HEK293 (cell line): ENCODE results near the gene VPS29.

ENCODE experiments used
- CTCF ChIP-seq: fragments of 450-650 bp; formaldehyde crosslinking; IDR thresholded peaks from 2 replicates; pipeline ENCODE4 v1.5.1; 2016; ENCODE audit warnings: missing biosample characterization, missing genetic modification characterization
- MEIS1 ChIP-seq: sonication (generic); formaldehyde crosslinking; IDR thresholded peaks from 2 replicates; pipeline ENCODE4 v1.8.1; 2022; ENCODE audit warnings: missing genetic modification reagents, mild to moderate bottlenecking, borderline replicate concordance
- OSR2 ChIP-seq: fragments of 450-650 bp; formaldehyde crosslinking; IDR thresholded peaks from 2 replicates; pipeline ENCODE4 v1.5.1; 2016; ENCODE audit warnings: missing biosample characterization, missing genetic modification characterization
- REST ChIP-seq: fragments of 450-650 bp; formaldehyde crosslinking; IDR thresholded peaks from 2 replicates; pipeline ENCODE4 v1.5.1; 2016; ENCODE audit warnings: missing biosample characterization, missing genetic modification characterization
- SP2 ChIP-seq: fragments of 450-650 bp; formaldehyde crosslinking; IDR thresholded peaks from 2 replicates; pipeline ENCODE4 v1.5.1; 2016; ENCODE audit warnings: missing biosample characterization, missing genetic modification characterization
- ZBTB26 ChIP-seq: fragments of 450-650 bp; formaldehyde crosslinking; optimal IDR thresholded peaks from 2 replicates; pipeline ENCODE3; 2016; ENCODE audit warnings: missing biosample characterization, mild to moderate bottlenecking, missing genetic modification characterization
- ZNF174 ChIP-seq: fragments of 450-650 bp; formaldehyde crosslinking; IDR thresholded peaks from 2 replicates; pipeline ENCODE4 v1.5.0; 2017; ENCODE audit warnings: missing biosample characterization, mild to moderate bottlenecking, missing genetic modification characterization
- ZNF2 ChIP-seq: fragments of 450-650 bp; formaldehyde crosslinking; IDR thresholded peaks from 2 replicates; pipeline ENCODE4 v1.5.1; 2016; ENCODE audit warnings: missing biosample characterization, missing genetic modification characterization
- ZNF391 ChIP-seq: fragments of 450-650 bp; formaldehyde crosslinking; IDR thresholded peaks from 2 replicates; pipeline ENCODE4 v1.5.1; 2016; ENCODE audit warnings: low read depth, missing biosample characterization, missing genetic modification characterization, borderline replicate concordance
- ZSCAN16 ChIP-seq: fragments of 450-650 bp; formaldehyde crosslinking; IDR thresholded peaks from 2 replicates; pipeline ENCODE4 v1.5.1; 2016; ENCODE audit warnings: missing biosample characterization, missing genetic modification characterization
- TF ChIP-seq, protein P1 (sequence below): fragments of 450-650 bp; IDR thresholded peaks from 2 replicates; pipeline ENCODE4 v1.5.1; 2018; ENCODE audit warnings: missing biosample characterization, missing genetic modification characterization
- TF ChIP-seq, protein P2 (sequence below): fragments of 450-650 bp; formaldehyde crosslinking; conservative IDR thresholded peaks from 2 replicates; pipeline ENCODE4 v1.5.1; 2016; ENCODE audit warnings: low read depth, missing biosample characterization, missing genetic modification characterization

- TF ChIP-seq ZSCAN16 (tag by site-specific recombination) (peak; percentile 56; the same call in 1 of the 2 replicates), REST (tag by site-specific recombination) (no peak), CTCF (no peak), ZBTB26 (no peak), ZNF2 (0 out of 2 replicates have a peak, but pooled peaks have one; percentile 62), ZNF391 (tag by site-specific recombination) (no peak), OSR2 (tag by site-specific recombination) (peak; percentile 88), ZNF174 (tag by site-specific recombination) (no peak), MEIS1 (CRISPR knock-in tag) (no peak), SP2 (tag by site-specific recombination) (peak; percentile 50)
- TF ChIP-seq, protein P1, sequence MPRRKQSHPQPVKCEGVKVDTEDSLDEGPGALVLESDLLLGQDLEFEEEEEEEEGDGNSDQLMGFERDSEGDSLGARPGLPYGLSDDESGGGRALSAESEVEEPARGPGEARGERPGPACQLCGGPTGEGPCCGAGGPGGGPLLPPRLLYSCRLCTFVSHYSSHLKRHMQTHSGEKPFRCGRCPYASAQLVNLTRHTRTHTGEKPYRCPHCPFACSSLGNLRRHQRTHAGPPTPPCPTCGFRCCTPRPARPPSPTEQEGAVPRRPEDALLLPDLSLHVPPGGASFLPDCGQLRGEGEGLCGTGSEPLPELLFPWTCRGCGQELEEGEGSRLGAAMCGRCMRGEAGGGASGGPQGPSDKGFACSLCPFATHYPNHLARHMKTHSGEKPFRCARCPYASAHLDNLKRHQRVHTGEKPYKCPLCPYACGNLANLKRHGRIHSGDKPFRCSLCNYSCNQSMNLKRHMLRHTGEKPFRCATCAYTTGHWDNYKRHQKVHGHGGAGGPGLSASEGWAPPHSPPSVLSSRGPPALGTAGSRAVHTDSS (tag by site-specific recombination): no peak
- TF ChIP-seq, protein P2, sequence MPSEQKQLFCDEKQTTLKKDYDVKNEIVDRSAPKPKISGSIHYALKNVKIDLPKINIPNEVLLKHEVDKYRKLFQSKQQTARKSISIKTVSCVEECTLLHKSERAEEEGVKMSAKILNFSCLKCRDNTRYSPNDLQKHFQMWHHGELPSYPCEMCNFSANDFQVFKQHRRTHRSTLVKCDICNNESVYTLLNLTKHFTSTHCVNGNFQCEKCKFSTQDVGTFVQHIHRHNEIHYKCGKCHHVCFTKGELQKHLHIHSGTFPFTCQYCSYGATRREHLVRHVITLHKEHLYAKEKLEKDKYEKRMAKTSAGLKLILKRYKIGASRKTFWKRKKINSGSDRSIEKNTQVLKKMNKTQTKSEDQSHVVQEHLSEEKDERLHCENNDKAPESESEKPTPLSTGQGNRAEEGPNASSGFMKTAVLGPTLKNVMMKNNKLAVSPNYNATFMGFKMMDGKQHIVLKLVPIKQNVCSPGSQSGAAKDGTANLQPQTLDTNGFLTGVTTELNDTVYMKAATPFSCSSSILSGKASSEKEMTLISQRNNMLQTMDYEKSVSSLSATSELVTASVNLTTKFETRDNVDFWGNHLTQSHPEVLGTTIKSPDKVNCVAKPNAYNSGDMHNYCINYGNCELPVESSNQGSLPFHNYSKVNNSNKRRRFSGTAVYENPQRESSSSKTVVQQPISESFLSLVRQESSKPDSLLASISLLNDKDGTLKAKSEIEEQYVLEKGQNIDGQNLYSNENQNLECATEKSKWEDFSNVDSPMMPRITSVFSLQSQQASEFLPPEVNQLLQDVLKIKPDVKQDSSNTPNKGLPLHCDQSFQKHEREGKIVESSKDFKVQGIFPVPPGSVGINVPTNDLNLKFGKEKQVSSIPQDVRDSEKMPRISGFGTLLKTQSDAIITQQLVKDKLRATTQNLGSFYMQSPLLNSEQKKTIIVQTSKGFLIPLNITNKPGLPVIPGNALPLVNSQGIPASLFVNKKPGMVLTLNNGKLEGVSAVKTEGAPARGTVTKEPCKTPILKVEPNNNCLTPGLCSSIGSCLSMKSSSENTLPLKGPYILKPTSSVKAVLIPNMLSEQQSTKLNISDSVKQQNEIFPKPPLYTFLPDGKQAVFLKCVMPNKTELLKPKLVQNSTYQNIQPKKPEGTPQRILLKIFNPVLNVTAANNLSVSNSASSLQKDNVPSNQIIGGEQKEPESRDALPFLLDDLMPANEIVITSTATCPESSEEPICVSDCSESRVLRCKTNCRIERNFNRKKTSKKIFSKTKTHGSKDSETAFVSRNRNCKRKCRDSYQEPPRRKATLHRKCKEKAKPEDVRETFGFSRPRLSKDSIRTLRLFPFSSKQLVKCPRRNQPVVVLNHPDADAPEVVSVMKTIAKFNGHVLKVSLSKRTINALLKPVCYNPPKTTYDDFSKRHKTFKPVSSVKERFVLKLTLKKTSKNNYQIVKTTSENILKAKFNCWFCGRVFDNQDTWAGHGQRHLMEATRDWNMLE: no peak
Observed at GRCh38 chr12:110543252-110543959, 41.5 kb upstream of the VPS29 start.
